Muscle of leg (tissue), 11 donors: ENCODE results near the gene DOK4. TPM values are rescaled to one million over a fixed set of nuclear protein-coding genes. Genes with fewer than 3 reads are reported as not detected.

ENCODE experiments used
- DNase-seq: peaks from one replicate; pipeline ENCODE4 v3.0.0; 2013
- H3K27ac ChIP-seq: one replicate; pipeline ENCODE4 v1.5.1; 2013; ENCODE audit warnings: mild to moderate bottlenecking, low read length, control low read depth
- H3K27me3 ChIP-seq: one replicate; pipeline ENCODE4 v1.6.1; 2013; ENCODE audit warnings: low read length; ENCODE audit not compliant: control insufficient read depth, insufficient read depth
- H3K36me3 ChIP-seq: one replicate; pipeline ENCODE4 v1.6.1; 2013; ENCODE audit warnings: low read length; ENCODE audit not compliant: control insufficient read depth, insufficient read depth
- H3K4me1 ChIP-seq: one replicate; pipeline ENCODE4 v1.6.1; 2013; ENCODE audit warnings: low read length; ENCODE audit not compliant: control insufficient read depth, insufficient read depth
- H3K4me3 ChIP-seq: one replicate; pipeline ENCODE4 v1.5.1; 2013; ENCODE audit warnings: low read length, control low read depth
- H3K9me3 ChIP-seq: replicated peaks from 2 replicates; pipeline ENCODE4 v1.6.1; 2013; ENCODE audit warnings: low read depth, low read length; ENCODE audit not compliant: control insufficient read depth
- WGBS: methylation state at CpG from one replicate; pipeline ENCODE4 v1.1.5; 2013; ENCODE audit warnings: missing lambda C conversion rate; ENCODE audit not compliant: insufficient coverage; 5-methylcytosine and 5-hydroxymethylcytosine counted together
- polyA plus RNA-seq, 8 donors: library from polyadenylated mRNA; unstranded; fragments of 120-200 nt; gene quantifications; one replicate each; pipeline versions ENCODE4 v1.2.1 to v1.2.3, GENCODE V29; 2013; ENCODE audit warnings: inconsistent platforms in 1 of 8, low replicate concordance in 1 of 8; ENCODE audit not compliant: insufficient read length in 8 of 8, insufficient read depth in 1 of 8
- total RNA-seq: library from RNA; stranded (reverse); fragments of 120-200 nt; gene quantifications from one replicate; pipeline ENCODE4 v1.2.4, GENCODE V29; 2013

The DOK4 gene
- total and polyA plus RNA-seq, 9 donors: 6.8 to 14.9 (median 10.1) TPM

GRCh38 chr16:57519796-57520360, 33.6 kb upstream of the DOK4 start:
- Histone ChIP-seq H3K27ac (no peak overlapping the region), H3K4me1 (peaks cover 5% of the 10 kb centered on the region), H3K27me3 (no peaks in the 10 kb centered on the region), H3K9me3 (no peaks in the 10 kb centered on the region), H3K4me3 (no peak overlapping the region), H3K36me3 (peaks cover 55% of the 10 kb centered on the region)
- DNase-seq: peak; percentile 79
- 35% methylated on average over 10 of the region's 10 CpGs for WGBS

DNA sequence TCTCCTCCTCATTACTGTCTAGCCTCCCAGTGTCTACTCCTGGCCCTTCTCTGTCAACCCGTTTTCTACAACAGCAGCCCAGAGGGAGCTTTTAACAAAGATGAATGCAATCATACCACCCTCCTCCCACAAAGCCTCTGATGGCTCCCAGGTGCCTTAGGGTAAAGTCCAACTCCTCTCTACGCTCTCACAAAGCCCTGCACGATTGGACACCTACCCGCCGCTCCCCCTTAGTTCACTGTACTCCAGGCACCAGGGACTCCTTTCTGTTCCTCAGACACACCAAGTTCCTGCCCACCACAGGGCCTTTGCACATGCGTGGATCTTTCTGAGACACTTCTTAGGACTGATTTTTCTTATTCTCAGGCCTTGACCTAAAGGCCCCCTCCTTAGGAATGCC, 32.6 kb upstream of the DOK4 start:
- 89% methylated on average over 6 of the region's 6 CpGs for WGBS
- H3K27ac ChIP-seq: no peak overlapping the region
- H3K36me3 ChIP-seq: peaks cover 65% of the 10 kb centered on the region
- H3K4me1 ChIP-seq: peaks cover 10% of the 10 kb centered on the region
- no peaks in the 10 kb centered on the region for H3K27me3 ChIP-seq
- no peak for DNase-seq
- no peaks in the 10 kb centered on the region for H3K9me3 ChIP-seq
- no peak overlapping the region for H3K4me3 ChIP-seq

DNA sequence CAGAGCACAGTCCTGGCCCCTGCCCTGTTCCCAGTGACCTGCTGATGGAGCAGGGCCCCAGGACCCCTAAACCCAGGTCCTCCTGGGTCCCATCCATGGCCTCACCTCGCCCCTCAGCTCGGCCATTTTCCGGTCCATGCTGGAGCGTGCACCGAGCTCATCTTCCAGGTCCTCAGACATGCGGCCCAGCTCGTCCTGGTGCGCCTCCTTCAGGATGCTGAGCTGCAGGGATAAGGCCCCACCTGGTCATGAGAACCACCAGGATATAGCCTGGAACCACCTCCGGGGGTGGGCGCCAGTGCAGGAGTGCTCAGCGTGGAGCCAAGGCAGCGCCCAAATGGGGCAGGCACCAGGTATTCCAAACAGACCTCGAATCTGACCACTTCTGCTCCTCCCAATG, 32.2 kb upstream of the DOK4 start:
- H3K27ac ChIP-seq: no peak overlapping the region
- DNase-seq: no peak
- H3K36me3 ChIP-seq: peaks cover 69% of the 10 kb centered on the region
- 94% methylated on average over 12 of the region's 13 CpGs for WGBS
- H3K4me3 ChIP-seq: no peak overlapping the region
- peaks cover 10% of the 10 kb centered on the region for H3K4me1 ChIP-seq
- H3K9me3 ChIP-seq: no peaks in the 10 kb centered on the region
- H3K27me3 ChIP-seq: no peaks in the 10 kb centered on the region

DNA sequence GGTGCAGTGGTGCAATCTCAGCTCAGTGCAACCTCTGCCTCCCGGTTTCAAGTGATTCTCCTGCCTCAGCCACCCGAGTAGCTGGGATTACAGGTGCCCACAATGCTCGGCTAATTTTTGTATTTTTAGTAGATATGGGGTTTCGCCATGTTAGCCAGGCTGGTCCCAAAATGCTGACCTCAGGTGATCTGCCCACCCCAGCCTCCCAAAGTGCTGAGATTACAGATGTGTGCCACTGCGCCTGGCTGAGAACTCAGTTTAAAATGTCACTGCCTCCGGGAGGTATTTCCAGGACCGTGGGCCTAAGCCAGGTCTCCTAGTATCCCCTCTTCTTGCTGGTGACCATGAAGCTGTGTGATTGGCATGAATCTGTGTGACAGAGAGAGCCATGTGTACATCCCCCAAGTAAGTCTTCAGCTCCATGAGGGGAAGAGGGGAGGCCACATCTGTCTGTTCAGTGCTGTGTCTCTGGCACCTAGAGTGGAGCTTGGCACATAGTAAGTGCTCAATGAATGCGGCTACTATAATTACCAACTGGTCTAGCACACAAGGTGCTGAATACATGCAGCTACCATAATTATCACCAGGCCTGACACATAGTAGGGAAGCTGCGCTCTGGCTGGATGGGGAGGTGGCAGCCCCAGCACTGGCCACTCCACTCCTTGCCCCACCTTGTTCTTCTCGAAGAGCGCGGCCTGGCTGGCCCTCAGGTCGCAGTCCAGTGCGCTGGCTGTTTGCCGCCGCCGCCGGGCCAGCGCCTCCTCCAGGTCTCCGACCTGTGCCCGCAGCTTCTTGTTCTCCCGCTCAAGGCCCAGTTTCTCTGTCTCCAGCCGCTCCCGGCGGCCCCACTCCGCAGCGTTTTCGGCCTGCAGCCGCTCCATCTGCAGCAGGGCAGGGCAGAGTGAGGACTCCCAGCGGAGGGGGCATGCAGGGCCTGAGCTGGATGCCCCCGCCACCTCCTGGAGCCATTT, 31.4 kb upstream of the DOK4 start:
- no peak overlapping the region for H3K4me3 ChIP-seq
- peaks cover 76% of the 10 kb centered on the region for H3K36me3 ChIP-seq
- H3K27me3 ChIP-seq: no peaks in the 10 kb centered on the region
- 85% methylated on average over 30 of the region's 31 CpGs for WGBS
- H3K27ac ChIP-seq: no peak overlapping the region
- H3K4me1 ChIP-seq: peaks cover 10% of the 10 kb centered on the region
- no peaks in the 10 kb centered on the region for H3K9me3 ChIP-seq
- DNase-seq: no peak

DNA sequence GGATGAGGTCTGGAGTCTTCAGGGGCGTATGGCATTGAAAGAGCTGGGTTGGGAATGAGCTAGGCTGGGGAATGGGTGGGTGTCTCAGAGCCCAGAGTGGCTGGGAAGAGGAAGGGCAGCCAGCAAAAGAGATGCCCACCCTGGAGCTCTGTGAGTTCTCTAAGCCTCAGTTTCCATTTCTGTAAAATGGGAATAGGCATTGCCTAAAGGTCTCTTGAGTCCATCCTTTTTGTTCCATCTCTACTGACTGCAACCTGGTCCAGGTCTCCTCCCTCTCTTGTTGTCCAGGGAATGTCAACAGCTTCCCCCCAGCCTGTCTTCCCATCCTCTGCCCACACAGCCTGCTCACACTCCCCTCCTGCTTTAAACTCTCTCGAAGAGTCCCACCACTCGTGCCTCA, 30.5 kb upstream of the DOK4 start:
- H3K4me1 ChIP-seq: peaks cover 10% of the 10 kb centered on the region
- H3K27me3 ChIP-seq: no peaks in the 10 kb centered on the region
- no peak overlapping the region for H3K4me3 ChIP-seq
- no peak overlapping the region for H3K27ac ChIP-seq
- 67% methylated on average over 3 of the region's 3 CpGs for WGBS
- peaks cover 81% of the 10 kb centered on the region for H3K36me3 ChIP-seq
- H3K9me3 ChIP-seq: no peaks in the 10 kb centered on the region
- DNase-seq: no peak

GRCh38 chr16:57516176-57516725, 30.0 kb upstream of the DOK4 start:
- H3K27ac ChIP-seq: no peak overlapping the region
- no peak overlapping the region for H3K4me3 ChIP-seq
- no peak for DNase-seq
- peaks cover 10% of the 10 kb centered on the region for H3K4me1 ChIP-seq
- no peaks in the 10 kb centered on the region for H3K9me3 ChIP-seq
- H3K36me3 ChIP-seq: peaks cover 86% of the 10 kb centered on the region
- H3K27me3 ChIP-seq: no peaks in the 10 kb centered on the region
- WGBS: 89% methylated on average over 8 of the region's 10 CpGs

- Histone ChIP-seq H3K27ac (no peak overlapping the region), H3K36me3 (peaks cover 84% of the 10 kb centered on the region)
- DNase-seq: no peak
Measured at GRCh38 chr16:57514791-57515600, 28.7 kb upstream of the DOK4 start.

DNA sequence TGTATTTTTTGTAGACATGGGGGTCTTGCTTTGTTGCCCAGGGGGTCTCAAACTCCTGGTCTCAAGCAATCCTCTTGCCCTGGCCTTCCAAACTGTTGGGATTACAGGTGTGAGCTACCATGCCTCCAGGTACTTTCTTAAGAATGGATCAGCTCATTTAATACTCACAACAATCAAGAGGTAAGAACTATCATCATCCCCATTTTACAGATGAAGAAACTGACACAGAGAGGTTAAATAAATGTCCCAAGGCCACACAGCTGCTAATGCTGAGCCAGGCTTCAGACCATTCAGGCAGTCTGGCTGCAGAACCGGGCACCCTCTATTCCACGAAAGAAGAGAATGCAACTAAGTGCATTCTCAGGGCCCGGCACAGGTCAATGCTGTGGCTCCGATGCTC, 28.1 kb upstream of the DOK4 start:
- Histone ChIP-seq H3K4me1 (peaks cover 6% of the 10 kb centered on the region), H3K36me3 (peaks cover 81% of the 10 kb centered on the region)
- 90% methylated on average over 2 of the region's 4 CpGs for WGBS

More at GRCh38 chr16:57514791-57515600, 28.7 kb upstream of the DOK4 start:
- Histone ChIP-seq H3K4me1 (peaks cover 10% of the 10 kb centered on the region), H3K9me3 (no peaks in the 10 kb centered on the region), H3K27me3 (no peaks in the 10 kb centered on the region), H3K4me3 (no peak overlapping the region)
- 68% methylated on average over 23 of the region's 23 CpGs for WGBS

DNA sequence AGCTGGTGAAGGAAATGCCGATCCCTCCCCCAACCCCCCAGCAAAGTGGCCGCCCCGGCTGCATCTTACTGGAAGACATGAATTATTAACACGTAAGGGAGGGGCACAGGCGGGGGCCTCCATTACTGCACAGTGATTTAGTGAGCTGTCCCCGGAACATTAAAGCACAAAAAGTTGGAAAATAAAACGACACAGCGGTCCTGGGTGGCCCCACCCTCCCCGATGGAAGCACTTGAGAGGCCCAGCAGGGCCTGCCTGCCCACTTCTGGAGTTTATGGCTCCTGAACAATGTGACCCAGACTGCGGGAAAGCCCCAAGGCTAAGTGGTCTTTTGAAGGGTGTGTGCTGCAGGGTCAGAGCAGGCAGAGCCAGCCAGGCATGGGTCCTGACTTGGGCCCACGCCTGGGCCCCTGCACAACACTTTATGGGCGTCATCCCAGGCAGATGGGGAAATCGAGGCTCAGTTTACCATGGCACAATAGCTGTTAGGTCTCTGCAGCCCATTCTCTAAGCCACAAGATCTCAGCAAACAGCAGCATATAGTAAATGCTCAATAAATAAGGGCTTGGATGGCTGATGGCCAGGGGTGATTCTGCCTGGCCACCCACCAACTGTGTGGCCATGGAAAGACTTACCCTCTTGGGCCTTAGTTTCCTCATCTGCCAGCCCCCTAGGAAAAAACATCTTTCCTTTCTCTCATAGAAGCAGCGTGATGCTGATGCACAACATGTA, 27.2 kb upstream of the DOK4 start:
- DNase-seq: no peak
- H3K4me1 ChIP-seq: peaks cover 9% of the 10 kb centered on the region
- H3K9me3 ChIP-seq: no peaks in the 10 kb centered on the region
- no peak overlapping the region for H3K27ac ChIP-seq
- H3K4me3 ChIP-seq: no peak overlapping the region
- no peaks in the 10 kb centered on the region for H3K27me3 ChIP-seq
- H3K36me3 ChIP-seq: peaks cover 73% of the 10 kb centered on the region
- WGBS: 30% methylated on average over 12 of the region's 14 CpGs

More for the DNA sequence above, 28.1 kb upstream of the DOK4 start:
- Histone ChIP-seq H3K4me3 (no peak overlapping the region), H3K27me3 (no peaks in the 10 kb centered on the region), H3K9me3 (no peaks in the 10 kb centered on the region), H3K27ac (no peak overlapping the region)
- DNase-seq: no peak
